HepG2 (cell line): ENCODE data around the gene TRIM28. TPM values are rescaled to one million over a fixed set of nuclear protein-coding genes. Genes with fewer than 3 reads are reported as not detected.

Source experiments
- CREM ChIP-seq, 2 experiments: sonication (generic) in 1 of 2; formaldehyde crosslinking in 1 of 2; IDR thresholded peaks; 2 replicates each; pipeline versions ENCODE4 v1.4.0 to v1.6.1; 2016 to 2020; ENCODE audit warnings: antibody characterized with exemption in 1 of 2, mild to moderate bottlenecking in 1 of 2, missing genetic modification reagents in 1 of 2
- MLLT10 ChIP-seq: sonication (generic); formaldehyde crosslinking; IDR thresholded peaks from 2 replicates; pipeline ENCODE4 v1.4.0; 2020; ENCODE audit warnings: missing genetic modification reagents
- NFIB ChIP-seq: sonication (generic); formaldehyde crosslinking; IDR thresholded peaks from 2 replicates; pipeline ENCODE4 v1.9.0; 2021; ENCODE audit warnings: missing genetic modification reagents, mild to moderate bottlenecking, borderline replicate concordance
- PRDM4 ChIP-seq: sonication (generic); formaldehyde crosslinking; IDR thresholded peaks from 2 replicates; pipeline ENCODE4 v1.9.0; 2021; ENCODE audit warnings: missing genetic modification reagents, borderline replicate concordance
- U2AF2 ChIP-seq: fragments of 200-400 bp; formaldehyde crosslinking; IDR thresholded peaks from 2 replicates; pipeline ENCODE4 v1.6.1; 2017; ENCODE audit warnings: low read depth, mild to moderate bottlenecking, low read length
- ZBTB10 ChIP-seq: sonication (generic); formaldehyde crosslinking; IDR thresholded peaks from 2 replicates; pipeline ENCODE4 v1.4.0; 2020; ENCODE audit warnings: missing genetic modification reagents, borderline replicate concordance
- ZNF260 ChIP-seq: sonication (generic); formaldehyde crosslinking; IDR thresholded peaks from 2 replicates; pipeline ENCODE4 v1.4.0; 2020; ENCODE audit warnings: missing genetic modification reagents, low read depth, mild to moderate bottlenecking, borderline replicate concordance
- ZNF619 ChIP-seq: sonication (generic); formaldehyde crosslinking; IDR thresholded peaks from 2 replicates; pipeline ENCODE4 v1.4.0; 2020; ENCODE audit warnings: mild to moderate bottlenecking, missing genetic modification reagents
- ZNF639 ChIP-seq: conservative IDR thresholded peaks from 2 replicates; pipeline ENCODE4 v1.6.1; 2018; ENCODE audit warnings: missing genetic modification reagents
- ZNF737 ChIP-seq: sonication (generic); formaldehyde crosslinking; IDR thresholded peaks from 2 replicates; pipeline ENCODE4 v1.5.0; 2020; ENCODE audit warnings: missing genetic modification reagents, mild to moderate bottlenecking, borderline replicate concordance
- ZSCAN20 ChIP-seq: sonication (generic); formaldehyde crosslinking; IDR thresholded peaks from 2 replicates; pipeline ENCODE4 v1.4.0; 2020; ENCODE audit warnings: missing genetic modification reagents, mild to moderate bottlenecking, borderline replicate concordance
- ZSCAN21 ChIP-seq: sonication (generic); formaldehyde crosslinking; IDR thresholded peaks from 2 replicates; pipeline ENCODE4 v1.8.0; 2022; ENCODE audit warnings: mild to moderate bottlenecking, missing genetic modification reagents, moderate library complexity, borderline replicate concordance
- polyA plus RNA-seq, 8 experiments: library from polyadenylated mRNA; depleted of rRNA in 3 of 8; stranded (reverse) in 7 of 8; unstranded in 1 of 8; fragments of >200 nt; fragmentation: Illumina TruSeq in 4 of 8; extraction: Trizol in 4 of 8; gene quantifications; 2 replicates each; pipeline versions ENCODE4 v1.2.1 to v1.2.3, GENCODE V29; 2011 to 2016; ENCODE audit warnings: low read depth in 4 of 8, missing spikeins in 1 of 8, mixed read lengths in 1 of 8; ENCODE audit not compliant: insufficient read depth in 1 of 8
- total RNA-seq, 5 experiments: library from RNA; depleted of rRNA; stranded (reverse); fragments of >200 nt; fragmentation: Illumina TruSeq; extraction: Trizol; gene quantifications; 2 replicates each; pipeline ENCODE4 v1.2.3, GENCODE V29; 2016; ENCODE audit warnings: low read depth in 1 of 5
- TF ChIP-seq, protein P1 (sequence below), 2 experiments: sonication (generic) in 1 of 2; formaldehyde crosslinking in 1 of 2; IDR thresholded peaks; 2 replicates each; pipeline versions ENCODE4 v1.5.1 to v1.6.1; 2011 to 2020; ENCODE audit warnings: borderline replicate concordance in 1 of 2, low read depth in 1 of 2, low read length in 1 of 2, mild to moderate bottlenecking in 1 of 2, missing genetic modification reagents in 1 of 2, moderate library complexity in 1 of 2
- TF ChIP-seq, protein P2 (sequence below): sonication (generic); formaldehyde crosslinking; conservative IDR thresholded peaks from 2 replicates; pipeline ENCODE4 v1.4.0; 2020; ENCODE audit warnings: missing genetic modification reagents

The TRIM28 gene
- total and polyA plus RNA-seq, 2 of the 13 experiments (the other 11 are each of a cell fraction or from before 2014, with no cell fraction given) = 361 to 439 TPM

DNA sequence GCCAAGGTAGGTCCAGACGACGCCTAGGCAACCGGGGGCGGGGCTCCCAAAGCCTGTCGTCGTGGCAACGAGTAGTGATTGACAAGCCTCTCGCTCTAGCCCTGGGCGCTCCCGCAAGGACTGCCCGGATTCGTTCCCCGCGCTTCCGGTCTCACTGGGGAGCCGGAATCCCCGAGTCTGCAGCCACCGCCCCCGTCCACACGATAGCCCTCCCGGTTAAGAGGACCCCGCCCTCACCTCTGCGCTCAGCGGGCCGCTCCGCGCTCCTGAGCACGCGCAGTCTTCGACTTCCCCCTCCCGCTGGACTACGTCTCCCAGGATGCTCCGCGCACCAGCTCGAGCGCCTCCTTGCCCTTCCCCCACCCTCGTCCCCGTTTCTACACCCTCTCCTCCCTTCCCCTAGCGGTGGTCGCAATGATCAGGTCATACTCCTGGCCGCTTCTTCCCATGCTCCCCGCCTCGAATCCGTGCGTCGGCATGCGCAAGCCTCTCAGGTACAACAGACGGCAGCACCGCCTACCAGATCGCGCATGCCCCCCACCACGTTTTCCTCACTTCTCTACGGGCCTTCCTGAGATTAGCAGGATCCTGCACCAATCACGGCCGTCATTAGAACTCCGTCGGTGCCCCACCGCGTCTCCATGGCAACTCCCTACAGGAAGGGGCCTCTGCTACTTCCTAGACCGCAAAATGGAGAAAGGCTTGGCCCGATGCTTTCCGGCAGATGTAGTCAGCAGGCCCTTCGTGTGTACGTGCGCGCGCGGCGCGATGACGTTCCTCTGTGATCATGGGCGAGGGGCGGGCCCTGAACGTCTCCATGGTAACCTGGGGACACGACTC is 29.2 kb downstream of the TRIM28 start, which contains the start of gene MZF1 (continued):
- no peak for TF ChIP-seq PRDM4 (CRISPR knock-in tag)
- TF ChIP-seq, protein P1, sequence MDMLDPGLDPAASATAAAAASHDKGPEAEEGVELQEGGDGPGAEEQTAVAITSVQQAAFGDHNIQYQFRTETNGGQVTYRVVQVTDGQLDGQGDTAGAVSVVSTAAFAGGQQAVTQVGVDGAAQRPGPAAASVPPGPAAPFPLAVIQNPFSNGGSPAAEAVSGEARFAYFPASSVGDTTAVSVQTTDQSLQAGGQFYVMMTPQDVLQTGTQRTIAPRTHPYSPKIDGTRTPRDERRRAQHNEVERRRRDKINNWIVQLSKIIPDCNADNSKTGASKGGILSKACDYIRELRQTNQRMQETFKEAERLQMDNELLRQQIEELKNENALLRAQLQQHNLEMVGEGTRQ (IDR thresholded peaks at IDR 0.05; ENCODE audit: low read depth, low read length) = no peak
- TF ChIP-seq, protein P1 (CRISPR knock-in tag; IDR thresholded peaks at IDR 0.05; ENCODE audit: borderline replicate concordance) = peak; percentile 11; the same call in 1 of the 2 replicates
- peak; percentile 93 for TF ChIP-seq ZNF639 (CRISPR knock-in tag)
- no peak for TF ChIP-seq NFIB (CRISPR knock-in tag)
- TF ChIP-seq ZNF737 (CRISPR knock-in tag) = no peak
- TF ChIP-seq, protein P2, sequence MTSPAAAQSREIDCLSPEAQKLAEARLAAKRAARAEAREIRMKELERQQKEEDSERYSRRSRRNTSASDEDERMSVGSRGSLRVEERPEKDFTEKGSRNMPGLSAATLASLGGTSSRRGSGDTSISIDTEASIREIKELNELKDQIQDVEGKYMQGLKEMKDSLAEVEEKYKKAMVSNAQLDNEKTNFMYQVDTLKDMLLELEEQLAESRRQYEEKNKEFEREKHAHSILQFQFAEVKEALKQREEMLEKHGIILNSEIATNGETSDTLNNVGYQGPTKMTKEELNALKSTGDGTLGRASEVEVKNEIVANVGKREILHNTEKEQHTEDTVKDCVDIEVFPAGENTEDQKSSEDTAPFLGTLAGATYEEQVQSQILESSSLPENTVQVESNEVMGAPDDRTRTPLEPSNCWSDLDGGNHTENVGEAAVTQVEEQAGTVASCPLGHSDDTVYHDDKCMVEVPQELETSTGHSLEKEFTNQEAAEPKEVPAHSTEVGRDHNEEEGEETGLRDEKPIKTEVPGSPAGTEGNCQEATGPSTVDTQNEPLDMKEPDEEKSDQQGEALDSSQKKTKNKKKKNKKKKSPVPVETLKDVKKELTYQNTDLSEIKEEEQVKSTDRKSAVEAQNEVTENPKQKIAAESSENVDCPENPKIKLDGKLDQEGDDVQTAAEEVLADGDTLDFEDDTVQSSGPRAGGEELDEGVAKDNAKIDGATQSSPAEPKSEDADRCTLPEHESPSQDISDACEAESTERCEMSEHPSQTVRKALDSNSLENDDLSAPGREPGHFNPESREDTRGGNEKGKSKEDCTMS (CRISPR knock-in tag) = no peak
- peak; percentile 96 for TF ChIP-seq CREM (IDR thresholded peaks at IDR 0.05)
- TF ChIP-seq CREM (CRISPR knock-in tag; IDR thresholded peaks at IDR 0.05) = peak; percentile 20; the same call in 1 of the 2 replicates
- TF ChIP-seq ZNF260 (CRISPR knock-in tag) = no peak
- peak; percentile 99 for TF ChIP-seq U2AF2
- TF ChIP-seq ZSCAN20 (CRISPR knock-in tag) = no peak
- TF ChIP-seq MLLT10 (CRISPR knock-in tag) = no peak
- TF ChIP-seq ZNF619 (CRISPR knock-in tag) = no peak
- TF ChIP-seq ZBTB10 (CRISPR knock-in tag) = no peak
- no peak; the same call in 1 of the 2 replicates for TF ChIP-seq ZSCAN21 (CRISPR knock-in tag)
